GM19351 (cell line): ENCODE results near the gene STIM2.
"Not testable (repeated sequence)": the region's sequence is repeated elsewhere in the genome, so short reads cannot be mapped to it uniquely, and the experiment has no call there.

Source experiments
- ATAC-seq: cut with Tn5 transposase; IDR thresholded peaks from one replicate; pipeline ENCODE4 v1.9.1; 2021; ENCODE audit warnings: mild to moderate bottlenecking, moderate library complexity; ENCODE audit not compliant: unreplicated experiment

The STIM2 gene

GRCh38 chr4:26866781-26867180 lies 6.1 kb downstream of the STIM2 start:
- ATAC-seq = no peak

GRCh38 chr4:26867914-26868684 lies 7.5 kb downstream of the STIM2 start:
- no peak for ATAC-seq

- ATAC-seq = no peak
These were observed 10.1 kb downstream of the STIM2 start for GRCh38 chr4:26870576-26871262.

- no peak for ATAC-seq
These were observed 11.0 kb downstream of the STIM2 start for GRCh38 chr4:26871611-26872010.

- peak; percentile 88 for ATAC-seq
These were observed 12.9 kb downstream of the STIM2 start for GRCh38 chr4:26873391-26874026.

GRCh38 chr4:26874110-26874509 lies 13.5 kb downstream of the STIM2 start:
- no peak for ATAC-seq

- no peak for ATAC-seq
These were observed 16.8 kb downstream of the STIM2 start for GRCh38 chr4:26877406-26877805.

- no peak for ATAC-seq
These were observed 17.3 kb downstream of the STIM2 start for GRCh38 chr4:26877961-26878360.

- no peak for ATAC-seq
These were observed 18.3 kb downstream of the STIM2 start for GRCh38 chr4:26878794-26879391.

- ATAC-seq = no peak
These were observed 19.2 kb downstream of the STIM2 start for GRCh38 chr4:26879805-26880204.

GRCh38 chr4:26884026-26884425 lies 23.4 kb downstream of the STIM2 start:
- no peak for ATAC-seq

GRCh38 chr4:26884486-26884988 lies 23.9 kb downstream of the STIM2 start:
- peak; percentile 45 for ATAC-seq

- peak; percentile 81 for ATAC-seq
These were observed 25.3 kb downstream of the STIM2 start for GRCh38 chr4:26885912-26886274.

GRCh38 chr4:26887143-26887542 lies 26.5 kb downstream of the STIM2 start:
- ATAC-seq = no peak

GRCh38 chr4:26887809-26888208 lies 27.2 kb downstream of the STIM2 start:
- ATAC-seq = no peak

GRCh38 chr4:26889356-26889755 lies 28.7 kb downstream of the STIM2 start:
- ATAC-seq = no peak

- no peak for ATAC-seq
These were observed 30.4 kb downstream of the STIM2 start for GRCh38 chr4:26891054-26891453.

- no peak for ATAC-seq
These were observed 31.2 kb downstream of the STIM2 start for GRCh38 chr4:26891867-26892266.

GRCh38 chr4:26892480-26893150 lies 32.0 kb downstream of the STIM2 start:
- ATAC-seq = peak; percentile 49

- no peak for ATAC-seq
These were observed 32.9 kb downstream of the STIM2 start for GRCh38 chr4:26893491-26893890.

- ATAC-seq = not testable (repeated sequence)
These were observed 34.2 kb downstream of the STIM2 start for GRCh38 chr4:26894881-26895280.
